OCI-M2 (cell line): ENCODE measurements around the gene KCNN3.

Experiments used
- DNase-seq: peaks from one replicate; lab custom pipeline; 2025; ENCODE audit not compliant: unreplicated experiment; lab: John Stamatoyannopoulos, UW

The KCNN3 gene

GRCh38 chr1:154818911-154819310, 51.2 kb downstream of the KCNN3 start:
- no peak for DNase-seq

- DNase-seq: no peak
Measured at GRCh38 chr1:154816937-154817336, 53.1 kb downstream of the KCNN3 start.

- no peak for DNase-seq
Measured at GRCh38 chr1:154816369-154816768, 53.7 kb downstream of the KCNN3 start.

GRCh38 chr1:154813846-154814505, 56.1 kb downstream of the KCNN3 start:
- DNase-seq: no peak

- no peak for DNase-seq
Measured at GRCh38 chr1:154813300-154813816, 56.7 kb downstream of the KCNN3 start.

- no peak for DNase-seq
Measured at GRCh38 chr1:154812877-154813276, 57.2 kb downstream of the KCNN3 start.

- no peak for DNase-seq
Measured at GRCh38 chr1:154810571-154810970, 59.5 kb downstream of the KCNN3 start.

GRCh38 chr1:154809436-154810413, 60.4 kb downstream of the KCNN3 start:
- no peak for DNase-seq

GRCh38 chr1:154808909-154809262, 61.2 kb downstream of the KCNN3 start:
- DNase-seq: no peak

GRCh38 chr1:154808261-154808908, 61.7 kb downstream of the KCNN3 start:
- no peak for DNase-seq

- no peak for DNase-seq
Measured at GRCh38 chr1:154807048-154807591, 63.0 kb downstream of the KCNN3 start.

GRCh38 chr1:154806333-154806732, 63.7 kb downstream of the KCNN3 start:
- DNase-seq: no peak

- DNase-seq: no peak
Measured at GRCh38 chr1:154802982-154803920, 66.8 kb downstream of the KCNN3 start.

- no peak for DNase-seq
Measured at GRCh38 chr1:154802336-154802969, 67.6 kb downstream of the KCNN3 start.

GRCh38 chr1:154801234-154802011, 68.7 kb downstream of the KCNN3 start:
- no peak for DNase-seq

- DNase-seq: no peak
Measured at GRCh38 chr1:154799188-154799587, 70.9 kb downstream of the KCNN3 start.

- no peak for DNase-seq
Measured at GRCh38 chr1:154798645-154799044, 71.4 kb downstream of the KCNN3 start.

- no peak for DNase-seq
Measured at GRCh38 chr1:154797175-154797574, 72.9 kb downstream of the KCNN3 start.
